Neural cell (in vitro differentiated cells): Measurements from ENCODE around the gene OSBPL8.

ENCODE experiments used
- CTCF ChIP-seq: fragments of 450-650 bp; IDR thresholded peaks from 2 replicates; pipeline ENCODE4 v1.5.1; 2014; ENCODE audit warnings: antibody characterized with exemption, mild to moderate bottlenecking, moderate library complexity; ENCODE audit not compliant: poor library complexity, severe bottlenecking
- EZH2 ChIP-seq: fragments of 200-600, 300-800 bp; shearing (Covaris generic), sonication (generic); IDR thresholded peaks from 2 replicates; pipeline ENCODE4 v1.6.1; 2014; ENCODE audit warnings: antibody characterized with exemption, low read length, borderline replicate concordance, mild to moderate bottlenecking; ENCODE audit not compliant: insufficient read depth, poor library complexity, severe bottlenecking
- MXI1 ChIP-seq: fragments of 450-650 bp; conservative IDR thresholded peaks from 2 replicates; pipeline ENCODE4 v1.6.1; 2014; ENCODE audit warnings: antibody characterized with exemption, mild to moderate bottlenecking; ENCODE audit not compliant: poor library complexity, severe bottlenecking

- TF ChIP-seq CTCF = peak; percentile 79
- TF ChIP-seq MXI1 = no peak
- no peak for TF ChIP-seq EZH2
Observed at GRCh38 chr12:76346798-76347420, 212.7 kb downstream of the OSBPL8 start.
